ENCODE measurements around the gene CD44. TPM values are rescaled to one million over a fixed set of nuclear protein-coding genes. Genes with fewer than 3 reads are reported as not detected.
A peak's percentile ranks its signal among the peaks of the same experiment; 100 is the strongest.

Gene CD44
- total RNA-seq, 2 donors from 2014 or later: 166 to 203 TPM

DNA sequence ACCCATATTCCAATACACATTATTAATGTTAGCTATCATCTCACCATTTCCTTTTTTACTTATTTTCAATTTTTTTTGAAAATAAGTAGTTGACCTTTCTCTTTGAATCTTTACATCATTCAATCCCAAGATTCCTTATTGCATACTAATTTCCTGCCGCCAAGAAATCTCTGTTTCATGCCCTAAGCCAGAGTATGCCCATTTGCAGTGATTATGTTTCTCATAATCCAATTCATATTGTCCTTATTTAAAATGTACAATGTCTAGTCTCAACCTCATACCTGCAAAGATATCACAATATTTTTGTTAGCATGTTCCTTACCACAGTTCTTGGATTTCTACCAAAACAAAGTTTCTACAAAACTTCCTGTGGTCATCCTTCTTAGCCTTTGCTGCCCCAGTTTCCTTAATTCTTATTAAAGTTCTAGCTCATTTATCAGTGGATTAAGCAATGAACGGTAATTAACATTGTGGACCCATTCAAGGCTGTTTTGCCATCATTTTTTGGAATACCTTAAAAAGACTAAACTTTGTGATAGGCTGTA lies 75.3 kb downstream of the CD44 start:
- H3K9me3 ChIP-seq: no peaks in the 10 kb centered on the region
- no peak overlapping the region for H3K27ac ChIP-seq
- TF ChIP-seq POLR2AphosphoS5 (IDR thresholded peaks at IDR 0.05): no peak
- TF ChIP-seq, protein P1, sequence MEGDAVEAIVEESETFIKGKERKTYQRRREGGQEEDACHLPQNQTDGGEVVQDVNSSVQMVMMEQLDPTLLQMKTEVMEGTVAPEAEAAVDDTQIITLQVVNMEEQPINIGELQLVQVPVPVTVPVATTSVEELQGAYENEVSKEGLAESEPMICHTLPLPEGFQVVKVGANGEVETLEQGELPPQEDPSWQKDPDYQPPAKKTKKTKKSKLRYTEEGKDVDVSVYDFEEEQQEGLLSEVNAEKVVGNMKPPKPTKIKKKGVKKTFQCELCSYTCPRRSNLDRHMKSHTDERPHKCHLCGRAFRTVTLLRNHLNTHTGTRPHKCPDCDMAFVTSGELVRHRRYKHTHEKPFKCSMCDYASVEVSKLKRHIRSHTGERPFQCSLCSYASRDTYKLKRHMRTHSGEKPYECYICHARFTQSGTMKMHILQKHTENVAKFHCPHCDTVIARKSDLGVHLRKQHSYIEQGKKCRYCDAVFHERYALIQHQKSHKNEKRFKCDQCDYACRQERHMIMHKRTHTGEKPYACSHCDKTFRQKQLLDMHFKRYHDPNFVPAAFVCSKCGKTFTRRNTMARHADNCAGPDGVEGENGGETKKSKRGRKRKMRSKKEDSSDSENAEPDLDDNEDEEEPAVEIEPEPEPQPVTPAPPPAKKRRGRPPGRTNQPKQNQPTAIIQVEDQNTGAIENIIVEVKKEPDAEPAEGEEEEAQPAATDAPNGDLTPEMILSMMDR (IDR thresholded peaks at IDR 0.05): no peak
- no peak for TF ChIP-seq POLR2A (IDR thresholded peaks at IDR 0.05)
- no peak for DNase-seq (ENCODE audit: low spot score)
- H3K4me3 ChIP-seq: no peak overlapping the region
- WGBS: 94% methylated on average over 2 of the region's 2 CpGs
- H3K36me3 ChIP-seq: no peaks in the 10 kb centered on the region
- intact Hi-C loops (cut with DNase I): no loop called here
- H3K4me1 ChIP-seq (replicated peaks): no peaks in the 10 kb centered on the region
- no peaks in the 10 kb centered on the region for H3K27me3 ChIP-seq (replicated peaks; ENCODE audit: insufficient read depth)

DNA sequence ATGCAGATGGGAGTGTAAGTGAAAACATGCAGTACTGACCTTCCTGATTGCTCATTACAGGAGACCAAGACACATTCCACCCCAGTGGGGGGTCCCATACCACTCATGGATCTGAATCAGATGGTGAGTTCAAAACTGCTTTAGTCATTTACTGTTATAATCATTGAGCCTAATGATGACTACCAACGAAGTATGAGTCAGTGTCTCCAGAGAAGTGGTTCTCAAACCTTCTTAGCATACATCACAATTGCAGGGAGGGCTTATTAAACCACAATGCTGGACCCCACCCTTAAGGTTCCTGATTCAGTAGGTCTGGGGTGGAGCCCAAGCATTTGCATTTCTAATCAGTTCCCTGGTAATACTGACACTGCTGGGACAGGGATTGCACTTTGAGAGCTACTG lies 75.8 kb downstream of the CD44 start:
- Histone ChIP-seq H3K36me3 (no peaks in the 10 kb centered on the region), H3K4me3 (no peak overlapping the region), H3K27me3 (replicated peaks; ENCODE audit: insufficient read depth) (no peaks in the 10 kb centered on the region), H3K27ac (no peak overlapping the region), H3K9me3 (no peaks in the 10 kb centered on the region), H3K4me1 (replicated peaks) (no peaks in the 10 kb centered on the region)
- TF ChIP-seq POLR2AphosphoS5 (IDR thresholded peaks at IDR 0.05) (no peak), POLR2A (IDR thresholded peaks at IDR 0.05) (no peak)
- TF ChIP-seq, protein P1 (IDR thresholded peaks at IDR 0.05): no peak
- intact Hi-C loops (cut with DNase I): no loop called here
- DNase-seq (ENCODE audit: low spot score): no peak
- WGBS: 63% methylated on average over 1 of the region's 1 CpG

DNA sequence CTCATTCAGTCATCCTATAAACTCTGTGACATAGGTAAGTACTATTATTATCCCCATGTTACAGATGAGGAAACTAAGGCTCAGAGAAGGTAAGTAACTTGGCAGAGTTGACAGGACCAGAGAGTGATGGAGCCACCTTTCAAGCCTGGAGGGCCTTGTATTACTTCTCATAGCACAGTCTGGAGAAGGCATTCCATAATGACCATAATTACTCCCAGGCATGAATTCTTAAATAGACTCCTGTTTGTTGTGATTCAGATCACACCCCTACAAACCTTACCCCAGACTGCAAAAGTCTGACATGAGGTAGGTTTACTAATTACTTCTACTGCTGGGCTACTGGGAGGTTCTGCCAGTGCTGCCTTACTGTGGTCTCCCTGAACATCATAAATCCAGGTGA lies 77.0 kb downstream of the CD44 start:
- DNase-seq (ENCODE audit: low spot score): no peak
- no peak overlapping the region for H3K27ac ChIP-seq
- H3K4me1 ChIP-seq (replicated peaks): no peaks in the 10 kb centered on the region
- no peaks in the 10 kb centered on the region for H3K27me3 ChIP-seq (replicated peaks; ENCODE audit: insufficient read depth)
- intact Hi-C loops (cut with DNase I): no loop called here
- no peak for TF ChIP-seq POLR2AphosphoS5 (IDR thresholded peaks at IDR 0.05)
- no peak for TF ChIP-seq POLR2A (IDR thresholded peaks at IDR 0.05)
- TF ChIP-seq, protein P1 (IDR thresholded peaks at IDR 0.05): no peak
- no peak overlapping the region for H3K4me3 ChIP-seq
- no peaks in the 10 kb centered on the region for H3K9me3 ChIP-seq
- no peaks in the 10 kb centered on the region for H3K36me3 ChIP-seq

DNA sequence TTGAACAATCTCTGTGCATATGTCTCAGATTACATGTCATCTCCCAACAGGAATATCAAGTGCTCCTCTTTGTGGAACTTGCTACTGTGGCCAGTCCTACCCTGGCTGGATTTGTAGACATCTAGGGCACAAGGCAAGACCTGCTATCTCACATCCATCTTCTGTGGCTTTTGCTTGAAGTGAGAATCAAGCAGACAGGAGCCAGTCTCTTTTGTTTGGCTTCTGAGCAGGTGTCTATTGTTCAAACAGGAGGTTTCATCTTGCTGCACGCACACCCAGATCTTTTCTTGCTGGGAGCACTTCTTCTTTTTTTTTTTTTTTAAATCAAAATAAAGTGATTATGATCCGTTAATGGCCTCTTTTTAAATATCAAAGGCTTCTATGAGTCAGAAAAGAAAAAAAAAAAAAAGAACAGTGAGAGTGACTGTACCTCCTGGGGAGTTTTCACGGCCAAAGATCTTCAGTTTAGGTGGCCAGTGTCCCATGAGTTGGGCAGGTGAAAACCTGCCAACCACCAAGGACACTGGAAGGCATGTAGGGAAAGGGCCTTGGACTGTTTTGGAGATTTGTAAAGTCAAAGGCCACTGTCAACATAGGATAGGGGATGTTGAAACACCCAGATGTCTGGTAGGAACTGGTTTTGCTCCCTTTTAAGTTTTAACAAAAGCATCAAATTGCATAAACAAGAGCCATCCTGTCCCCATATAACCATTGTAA lies 78.1 kb downstream of the CD44 start:
- 7% methylated on average over 3 of the region's 3 CpGs for WGBS
- no peak for TF ChIP-seq POLR2A (IDR thresholded peaks at IDR 0.05)
- peak; percentile 24 for TF ChIP-seq POLR2AphosphoS5 (IDR thresholded peaks at IDR 0.05)
- no peaks in the 10 kb centered on the region for H3K4me1 ChIP-seq (replicated peaks)
- intact Hi-C loops (cut with DNase I): no loop called here
- no peaks in the 10 kb centered on the region for H3K27me3 ChIP-seq (replicated peaks; ENCODE audit: insufficient read depth)
- no peaks in the 10 kb centered on the region for H3K36me3 ChIP-seq
- no peak overlapping the region for H3K27ac ChIP-seq
- DNase-seq (ENCODE audit: low spot score): no peak
- H3K9me3 ChIP-seq: no peaks in the 10 kb centered on the region
- no peak overlapping the region for H3K4me3 ChIP-seq

DNA sequence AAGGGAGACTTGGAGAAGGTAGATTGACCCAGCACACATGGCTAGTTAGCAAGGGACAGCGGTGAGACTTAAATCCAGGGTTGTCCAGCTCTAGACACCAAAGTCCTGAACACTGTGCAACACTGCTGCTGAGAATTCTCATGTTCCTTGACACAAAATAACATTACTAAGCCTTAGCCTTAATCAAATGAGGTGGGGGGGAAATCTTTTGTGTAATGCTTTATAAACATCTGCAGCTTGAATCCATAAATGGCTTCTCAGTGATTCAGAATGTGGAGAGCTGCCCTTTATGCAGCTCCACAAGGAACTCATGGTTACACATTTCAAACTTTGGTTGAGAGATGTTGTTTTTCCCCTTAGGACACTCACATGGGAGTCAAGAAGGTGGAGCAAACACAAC lies 80.0 kb downstream of the CD44 start:
- TF ChIP-seq POLR2A (IDR thresholded peaks at IDR 0.05) (no peak), POLR2AphosphoS5 (IDR thresholded peaks at IDR 0.05) (no peak)
- TF ChIP-seq, protein P1 (IDR thresholded peaks at IDR 0.05): no peak
- intact Hi-C loops (cut with DNase I): no loop called here
- Histone ChIP-seq H3K4me3 (no peak overlapping the region), H3K9me3 (no peaks in the 10 kb centered on the region), H3K27ac (no peak overlapping the region), H3K36me3 (no peaks in the 10 kb centered on the region), H3K27me3 (replicated peaks; ENCODE audit: insufficient read depth) (no peaks in the 10 kb centered on the region), H3K4me1 (replicated peaks) (no peaks in the 10 kb centered on the region)
- no peak for DNase-seq (ENCODE audit: low spot score)
- WGBS: 94% methylated on average over 1 of the region's 1 CpG
